Measurements from ENCODE around the gene SBF1.

- TF ChIP-seq, protein P1, sequence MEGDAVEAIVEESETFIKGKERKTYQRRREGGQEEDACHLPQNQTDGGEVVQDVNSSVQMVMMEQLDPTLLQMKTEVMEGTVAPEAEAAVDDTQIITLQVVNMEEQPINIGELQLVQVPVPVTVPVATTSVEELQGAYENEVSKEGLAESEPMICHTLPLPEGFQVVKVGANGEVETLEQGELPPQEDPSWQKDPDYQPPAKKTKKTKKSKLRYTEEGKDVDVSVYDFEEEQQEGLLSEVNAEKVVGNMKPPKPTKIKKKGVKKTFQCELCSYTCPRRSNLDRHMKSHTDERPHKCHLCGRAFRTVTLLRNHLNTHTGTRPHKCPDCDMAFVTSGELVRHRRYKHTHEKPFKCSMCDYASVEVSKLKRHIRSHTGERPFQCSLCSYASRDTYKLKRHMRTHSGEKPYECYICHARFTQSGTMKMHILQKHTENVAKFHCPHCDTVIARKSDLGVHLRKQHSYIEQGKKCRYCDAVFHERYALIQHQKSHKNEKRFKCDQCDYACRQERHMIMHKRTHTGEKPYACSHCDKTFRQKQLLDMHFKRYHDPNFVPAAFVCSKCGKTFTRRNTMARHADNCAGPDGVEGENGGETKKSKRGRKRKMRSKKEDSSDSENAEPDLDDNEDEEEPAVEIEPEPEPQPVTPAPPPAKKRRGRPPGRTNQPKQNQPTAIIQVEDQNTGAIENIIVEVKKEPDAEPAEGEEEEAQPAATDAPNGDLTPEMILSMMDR (IDR thresholded peaks at IDR 0.05): no peak
- no peak for TF ChIP-seq USF2 (IDR thresholded peaks at IDR 0.05; ENCODE audit: borderline replicate concordance, low read depth, low read length)
- no peak for TF ChIP-seq SIN3A (IDR thresholded peaks at IDR 0.05; ENCODE audit: borderline replicate concordance, low read depth, low read length)
- TF ChIP-seq, protein P2, sequence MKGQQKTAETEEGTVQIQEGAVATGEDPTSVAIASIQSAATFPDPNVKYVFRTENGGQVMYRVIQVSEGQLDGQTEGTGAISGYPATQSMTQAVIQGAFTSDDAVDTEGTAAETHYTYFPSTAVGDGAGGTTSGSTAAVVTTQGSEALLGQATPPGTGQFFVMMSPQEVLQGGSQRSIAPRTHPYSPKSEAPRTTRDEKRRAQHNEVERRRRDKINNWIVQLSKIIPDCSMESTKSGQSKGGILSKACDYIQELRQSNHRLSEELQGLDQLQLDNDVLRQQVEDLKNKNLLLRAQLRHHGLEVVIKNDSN (IDR thresholded peaks at IDR 0.05; ENCODE audit: borderline replicate concordance, low read depth): no peak
- no peak for TF ChIP-seq POLR2AphosphoS5 (IDR thresholded peaks at IDR 0.05; ENCODE audit: low read depth, low read length)
- TF ChIP-seq FOXM1 (IDR thresholded peaks at IDR 0.05; ENCODE audit: low read depth): no peak
- TF ChIP-seq RFX5 (IDR thresholded peaks at IDR 0.05; ENCODE audit: low read length): no peak
- no peak for TF ChIP-seq TEAD4 (IDR thresholded peaks at IDR 0.05; ENCODE audit: borderline replicate concordance, insufficient read depth)
Measured at GRCh38 chr22:50464451-50464850, 10.4 kb downstream of the SBF1 start.

Measured in SK-N-SH (cell line).